Thyroid gland (tissue), 4 donors: ENCODE measurements around the gene PDC.

Source experiments
- POLR2A ChIP-seq, 2 donors: fragments of 450-650 bp; IDR thresholded peaks; one replicate each; pipeline ENCODE4 v1.6.1; 2017; ENCODE audit warnings: antibody characterized with exemption in 2 of 2, mild to moderate bottlenecking in 2 of 2, moderate library complexity in 1 of 2
- TF ChIP-seq, protein P1 (sequence below), 6 experiments: fragments of 200-600 bp in 3 of 6; fragments of 450-650 bp in 3 of 6; sonication (generic) in 3 of 6; IDR thresholded peaks; one replicate each; pipeline ENCODE4 v1.5.1; 2016 to 2019; ENCODE audit warnings: antibody characterized with exemption in 6 of 6, mild to moderate bottlenecking in 2 of 6, inconsistent platforms in 1 of 6, moderate library complexity in 1 of 6

GRCh38 chr1:186409091-186409490 lies 51.8 kb downstream of the PDC start:
- TF ChIP-seq, protein P1, sequence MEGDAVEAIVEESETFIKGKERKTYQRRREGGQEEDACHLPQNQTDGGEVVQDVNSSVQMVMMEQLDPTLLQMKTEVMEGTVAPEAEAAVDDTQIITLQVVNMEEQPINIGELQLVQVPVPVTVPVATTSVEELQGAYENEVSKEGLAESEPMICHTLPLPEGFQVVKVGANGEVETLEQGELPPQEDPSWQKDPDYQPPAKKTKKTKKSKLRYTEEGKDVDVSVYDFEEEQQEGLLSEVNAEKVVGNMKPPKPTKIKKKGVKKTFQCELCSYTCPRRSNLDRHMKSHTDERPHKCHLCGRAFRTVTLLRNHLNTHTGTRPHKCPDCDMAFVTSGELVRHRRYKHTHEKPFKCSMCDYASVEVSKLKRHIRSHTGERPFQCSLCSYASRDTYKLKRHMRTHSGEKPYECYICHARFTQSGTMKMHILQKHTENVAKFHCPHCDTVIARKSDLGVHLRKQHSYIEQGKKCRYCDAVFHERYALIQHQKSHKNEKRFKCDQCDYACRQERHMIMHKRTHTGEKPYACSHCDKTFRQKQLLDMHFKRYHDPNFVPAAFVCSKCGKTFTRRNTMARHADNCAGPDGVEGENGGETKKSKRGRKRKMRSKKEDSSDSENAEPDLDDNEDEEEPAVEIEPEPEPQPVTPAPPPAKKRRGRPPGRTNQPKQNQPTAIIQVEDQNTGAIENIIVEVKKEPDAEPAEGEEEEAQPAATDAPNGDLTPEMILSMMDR (IDR thresholded peaks at IDR 0.05): no peak
- no peak for TF ChIP-seq POLR2A (IDR thresholded peaks at IDR 0.05)
